H9 (cell line): ENCODE results near the gene PTDSS2. TPM values are rescaled to one million over a fixed set of nuclear protein-coding genes. Genes with fewer than 3 reads are reported as not detected.

Source experiments
- DNase-seq: peaks from one replicate; pipeline ENCODE4 v3.0.0-alpha.2; 2017
- H2AFZ ChIP-seq: one replicate; pipeline ENCODE4 v1.6.1; 2013; ENCODE audit warnings: mild to moderate bottlenecking, low read length, control low read depth, moderate library complexity
- H2AK5ac ChIP-seq: 2 replicates; pipeline ENCODE4 v1.6.1; 2013; ENCODE audit warnings: low read length, control low read depth, mixed read lengths; ENCODE audit not compliant: insufficient read length
- H2BK120ac ChIP-seq: one replicate; pipeline ENCODE4 v1.6.1; 2013; ENCODE audit warnings: low read depth, mild to moderate bottlenecking, low read length, control low read depth, inconsistent platforms; ENCODE audit not compliant: poor library complexity, severe bottlenecking
- H2BK12ac ChIP-seq: 2 replicates; pipeline ENCODE4 v1.6.1; 2013; ENCODE audit warnings: low read length, control low read depth, mixed read lengths, low read depth; ENCODE audit not compliant: insufficient read length
- H2BK15ac ChIP-seq: 2 replicates; pipeline ENCODE4 v1.6.1; 2013; ENCODE audit warnings: low read depth, low read length, control low read depth
- H2BK20ac ChIP-seq: one replicate; pipeline ENCODE4 v1.6.1; 2013; ENCODE audit warnings: low read depth, mild to moderate bottlenecking, low read length, control low read depth, inconsistent platforms; ENCODE audit not compliant: poor library complexity, severe bottlenecking
- H2BK5ac ChIP-seq: 2 replicates; pipeline ENCODE4 v1.6.1; 2013; ENCODE audit warnings: low read length, control low read depth, mixed read lengths; ENCODE audit not compliant: insufficient read length
- H3K14ac ChIP-seq: 2 replicates; pipeline ENCODE4 v1.6.1; 2013; ENCODE audit warnings: low read length, control low read depth; ENCODE audit not compliant: insufficient read depth
- H3K18ac ChIP-seq: 2 replicates; pipeline ENCODE4 v1.6.1; 2013; ENCODE audit warnings: low read depth, mild to moderate bottlenecking, mixed read lengths, low read length, control low read depth; ENCODE audit not compliant: insufficient read length
- H3K23ac ChIP-seq: 2 replicates; pipeline ENCODE4 v1.6.1; 2013; ENCODE audit warnings: low read length, control low read depth, mixed read lengths, low read depth; ENCODE audit not compliant: insufficient read length
- H3K23me2 ChIP-seq: 2 replicates; pipeline ENCODE4 v1.6.1; 2013; ENCODE audit warnings: low read depth, mild to moderate bottlenecking, mixed read lengths, low read length, control low read depth; ENCODE audit not compliant: insufficient read length, poor library complexity, severe bottlenecking
- H3K27ac ChIP-seq: 2 replicates; pipeline ENCODE4 v1.5.1; 2013; ENCODE audit warnings: low read length, control low read depth, mixed read lengths, low read depth; ENCODE audit not compliant: insufficient read length
- H3K27me3 ChIP-seq: 2 replicates; pipeline ENCODE4 v1.6.1; 2013; ENCODE audit warnings: low read length, control low read depth, inconsistent platforms; ENCODE audit not compliant: insufficient read depth
- H3K4ac ChIP-seq: 2 replicates; pipeline ENCODE4 v1.6.1; 2013; ENCODE audit warnings: low read depth, mild to moderate bottlenecking, control low read depth, inconsistent platforms, low read length, moderate library complexity
- H3K4me1 ChIP-seq: 2 replicates; pipeline ENCODE4 v1.6.1; 2013; ENCODE audit warnings: low read length, control low read depth, inconsistent platforms; ENCODE audit not compliant: insufficient read depth
- H3K4me2 ChIP-seq: 2 replicates; pipeline ENCODE4 v1.6.1; 2013; ENCODE audit warnings: low read length, control low read depth, mixed read lengths; ENCODE audit not compliant: insufficient read length, insufficient read depth
- H3K56ac ChIP-seq: 2 replicates; pipeline ENCODE4 v1.6.1; 2013; ENCODE audit warnings: low read depth, mild to moderate bottlenecking, mixed read lengths, low read length, control low read depth; ENCODE audit not compliant: insufficient read length
- H3K79me1 ChIP-seq: 2 replicates; pipeline ENCODE4 v1.6.1; 2013; ENCODE audit warnings: low read depth, mild to moderate bottlenecking, moderate library complexity, low read length, control low read depth, inconsistent platforms; ENCODE audit not compliant: insufficient read depth, poor library complexity, severe bottlenecking
- H3K79me2 ChIP-seq: 2 replicates; pipeline ENCODE4 v1.6.1; 2013; ENCODE audit warnings: low read length, control low read depth, inconsistent platforms; ENCODE audit not compliant: insufficient read depth
- H3K9ac ChIP-seq: 2 replicates; pipeline ENCODE4 v1.6.1; 2013; ENCODE audit warnings: low read length, control low read depth, mixed read lengths; ENCODE audit not compliant: insufficient read length; ENCODE audit errors: extremely low read depth
- H3K9me3 ChIP-seq: one replicate; pipeline ENCODE4 v1.6.1; 2013; ENCODE audit warnings: low read depth, low read length, inconsistent platforms; ENCODE audit not compliant: control insufficient read depth
- H3T11ph ChIP-seq: one replicate; pipeline ENCODE4 v1.6.1; 2013; ENCODE audit warnings: mild to moderate bottlenecking, low read length, control low read depth, inconsistent platforms
- H4K20me1 ChIP-seq: one replicate; pipeline ENCODE4 v1.6.1; 2013; ENCODE audit not compliant: control insufficient read depth, insufficient read length, insufficient read depth
- H4K5ac ChIP-seq: 2 replicates; pipeline ENCODE4 v1.6.1; 2013; ENCODE audit warnings: low read depth, mild to moderate bottlenecking, mixed read lengths, low read length, control low read depth; ENCODE audit not compliant: insufficient read length
- H4K8ac ChIP-seq: replicated peaks from 2 replicates; pipeline ENCODE4 v1.6.1; 2013; ENCODE audit warnings: low read length, control low read depth, mixed read lengths, low read depth; ENCODE audit not compliant: insufficient read length
- H4K91ac ChIP-seq: 2 replicates; pipeline ENCODE4 v1.6.1; 2013; ENCODE audit warnings: low read depth, mild to moderate bottlenecking, moderate library complexity, mixed read lengths, low read length, control low read depth; ENCODE audit not compliant: insufficient read length
- H3K27ac Mint-ChIP-seq, 3 experiments: 2 replicates in 2 of 3; 3 replicates in 1 of 3; pipeline ENCODE4 v1.8.0; 2020 to 2021; ENCODE audit warnings: mixed read lengths in 3 of 3, mild to moderate bottlenecking in 1 of 3, moderate library complexity in 1 of 3
- H3K27me3 Mint-ChIP-seq: 2 replicates; pipeline ENCODE4 v1.8.0; 2021; ENCODE audit warnings: low read depth, mild to moderate bottlenecking, moderate library complexity, mixed read lengths
- H3K36me3 Mint-ChIP-seq, 3 experiments: 2 replicates in 2 of 3; 3 replicates in 1 of 3; pipeline ENCODE4 v1.8.0; 2020 to 2021; ENCODE audit warnings: low read depth in 3 of 3, mixed read lengths in 3 of 3; ENCODE audit not compliant: insufficient read depth in 1 of 3
- H3K4me1 Mint-ChIP-seq, 2 experiments: 2 replicates each; pipeline ENCODE4 v1.8.0; 2020; ENCODE audit warnings: mixed read lengths in 2 of 2
- H3K4me3 Mint-ChIP-seq, 2 experiments: 2 replicates in 1 of 2; 3 replicates in 1 of 2; pipeline ENCODE4 v1.8.0; 2020 to 2021; ENCODE audit warnings: mild to moderate bottlenecking in 2 of 2, mixed read lengths in 2 of 2, moderate library complexity in 1 of 2
- H3K9me3 Mint-ChIP-seq, 2 experiments: 2 replicates in 1 of 2; 3 replicates in 1 of 2; pipeline ENCODE4 v1.8.0; 2020; ENCODE audit warnings: mild to moderate bottlenecking in 2 of 2, mixed read lengths in 2 of 2, moderate library complexity in 1 of 2
- CTCF ChIP-seq: fragments of 200-600 bp; sonication (generic); conservative IDR thresholded peaks from 3 replicates; pipeline ENCODE4 v1.8.0; 2021; ENCODE audit warnings: antibody characterized with exemption, mild to moderate bottlenecking
- WGBS: extraction: QIAGEN DNeasy Blood & Tissue Kit; methylation state at CpG from one replicate; pipeline ENCODE4 v1.1.7; 2013; ENCODE audit warnings: missing lambda C conversion rate, low lambda C conversion rate, mixed read lengths; ENCODE audit not compliant: insufficient read length; ENCODE audit errors: extremely low coverage; 5-methylcytosine and 5-hydroxymethylcytosine counted together
- total RNA-seq: library from RNA; stranded (reverse); gene quantifications from 2 replicates; pipeline ENCODE4 v1.2.1, GENCODE V29; 2021

PTDSS2 gene
- total RNA-seq, 1 experiment from 2014 or later: 55.3 TPM

GRCh38 chr11:465896-466530 lies 15.9 kb downstream of the PTDSS2 start:
- no peak overlapping the region for H3K4me2 ChIP-seq
- Mint-ChIP-seq H3K27ac (peak overlapping the region in 2 of 3 experiments; percentile 88 to 91; a peak in 4 of 7 replicates), H3K4me3 (no peak overlapping the region), H3K4me1 (peaks cover 25 to 33% of the 10 kb centered on the region in 2 experiments), H3K9me3 (no peaks in the 10 kb centered on the region), H3K27me3 (no peaks in the 10 kb centered on the region), H3K36me3 (peaks cover 11 to 29% (median 28%) of the 10 kb centered on the region in 3 experiments)
- no peak overlapping the region for H2BK120ac ChIP-seq
- H3K4me1 ChIP-seq: peaks cover 5% of the 10 kb centered on the region; the same call in 1 of the 2 replicates
- no peak overlapping the region for H2AK5ac ChIP-seq
- H4K20me1 ChIP-seq: no peaks in the 10 kb centered on the region
- no peak for DNase-seq
- no peak overlapping the region for H3K9ac ChIP-seq
- WGBS: no CpG with 5 or more reads among the region's 9 CpGs
- H2BK20ac ChIP-seq: no peak overlapping the region
- H3K79me1 ChIP-seq: no peaks in the 10 kb centered on the region
- no peak overlapping the region for H3K14ac ChIP-seq
- H3K18ac ChIP-seq: no peak overlapping the region
- no peak for TF ChIP-seq CTCF
- no peak overlapping the region for H2AFZ ChIP-seq
- no peaks in the 10 kb centered on the region for H3K23me2 ChIP-seq
- no peak overlapping the region for H3K27ac ChIP-seq
- no peak overlapping the region for H3T11ph ChIP-seq
- no peak overlapping the region for H4K91ac ChIP-seq
- no peak overlapping the region for H4K5ac ChIP-seq
- H3K27me3 ChIP-seq: no peaks in the 10 kb centered on the region
- no peak overlapping the region for H2BK12ac ChIP-seq
- no peak overlapping the region for H2BK5ac ChIP-seq
- no peak overlapping the region for H2BK15ac ChIP-seq
- H4K8ac ChIP-seq: no peak overlapping the region
- H3K79me2 ChIP-seq: no peaks in the 10 kb centered on the region
- no peaks in the 10 kb centered on the region for H3K9me3 ChIP-seq
- H3K23ac ChIP-seq: no peak overlapping the region
- no peak overlapping the region for H3K56ac ChIP-seq
- H3K4ac ChIP-seq: no peak overlapping the region
